ENCODE results near the gene HIVEP1.
"Not testable (repeated sequence)": the region's sequence is repeated elsewhere in the genome, so short reads cannot be mapped to it uniquely, and the experiment has no call there.

The HIVEP1 gene

DNA sequence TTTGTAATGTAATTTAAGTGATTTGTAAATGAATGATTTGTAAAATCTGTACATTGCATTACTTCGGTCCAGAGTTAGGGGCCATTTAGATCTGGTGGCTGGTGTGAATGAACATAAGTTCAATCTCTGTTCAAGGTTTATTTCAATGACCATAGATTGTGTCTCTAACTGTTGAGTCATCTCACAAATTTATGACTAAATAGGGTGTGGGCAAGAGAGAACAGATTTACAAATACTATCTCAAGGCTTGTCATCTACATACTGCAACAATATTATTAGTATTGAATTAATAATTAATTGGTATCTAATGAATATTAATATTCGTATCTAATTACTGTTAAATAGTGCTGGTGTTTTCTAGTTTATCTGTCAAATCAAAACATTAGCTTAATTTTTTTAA, 162.8 kb downstream of the HIVEP1 start:
- DNase-seq (ENCODE audit: low read depth): no peak
- no peak overlapping the region for H3K4me3 ChIP-seq (ENCODE audit: low read depth, low read length)
- no peak for TF ChIP-seq POLR2A (IDR thresholded peaks at IDR 0.05; ENCODE audit: extremely low read depth, insufficient read length)
- TF ChIP-seq, protein P1, sequence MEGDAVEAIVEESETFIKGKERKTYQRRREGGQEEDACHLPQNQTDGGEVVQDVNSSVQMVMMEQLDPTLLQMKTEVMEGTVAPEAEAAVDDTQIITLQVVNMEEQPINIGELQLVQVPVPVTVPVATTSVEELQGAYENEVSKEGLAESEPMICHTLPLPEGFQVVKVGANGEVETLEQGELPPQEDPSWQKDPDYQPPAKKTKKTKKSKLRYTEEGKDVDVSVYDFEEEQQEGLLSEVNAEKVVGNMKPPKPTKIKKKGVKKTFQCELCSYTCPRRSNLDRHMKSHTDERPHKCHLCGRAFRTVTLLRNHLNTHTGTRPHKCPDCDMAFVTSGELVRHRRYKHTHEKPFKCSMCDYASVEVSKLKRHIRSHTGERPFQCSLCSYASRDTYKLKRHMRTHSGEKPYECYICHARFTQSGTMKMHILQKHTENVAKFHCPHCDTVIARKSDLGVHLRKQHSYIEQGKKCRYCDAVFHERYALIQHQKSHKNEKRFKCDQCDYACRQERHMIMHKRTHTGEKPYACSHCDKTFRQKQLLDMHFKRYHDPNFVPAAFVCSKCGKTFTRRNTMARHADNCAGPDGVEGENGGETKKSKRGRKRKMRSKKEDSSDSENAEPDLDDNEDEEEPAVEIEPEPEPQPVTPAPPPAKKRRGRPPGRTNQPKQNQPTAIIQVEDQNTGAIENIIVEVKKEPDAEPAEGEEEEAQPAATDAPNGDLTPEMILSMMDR (IDR thresholded peaks at IDR 0.05; ENCODE audit: low read depth, low read length): no peak
- TF ChIP-seq MYC (IDR thresholded peaks at IDR 0.05; ENCODE audit: low read depth, low read length): no peak
- TF ChIP-seq, protein P2, sequence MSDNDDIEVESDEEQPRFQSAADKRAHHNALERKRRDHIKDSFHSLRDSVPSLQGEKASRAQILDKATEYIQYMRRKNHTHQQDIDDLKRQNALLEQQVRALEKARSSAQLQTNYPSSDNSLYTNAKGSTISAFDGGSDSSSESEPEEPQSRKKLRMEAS (IDR thresholded peaks at IDR 0.05; ENCODE audit: low read depth, low read length): no peak

DNA sequence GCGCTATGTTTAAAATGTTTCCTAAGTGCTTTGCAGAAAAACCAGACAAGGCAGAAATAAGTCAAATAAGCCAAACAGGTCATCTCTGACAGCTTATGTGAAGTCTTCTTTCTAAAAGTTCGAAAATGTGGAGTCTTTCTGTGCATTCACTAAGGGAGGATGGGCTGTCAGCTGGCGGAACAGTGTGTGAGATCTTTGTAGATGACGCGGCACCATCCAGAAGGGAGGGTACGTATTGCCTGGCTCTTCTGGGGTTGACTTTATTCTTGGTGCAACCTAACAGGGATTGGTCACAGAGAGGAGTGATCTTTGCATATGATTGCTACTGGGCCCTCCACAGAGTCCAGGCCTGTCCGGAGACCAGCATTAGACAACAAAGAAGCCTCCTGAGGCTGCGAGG, 163.5 kb downstream of the HIVEP1 start:
- DNase-seq (ENCODE audit: low read depth): no peak
- no peak overlapping the region for H3K4me3 ChIP-seq (ENCODE audit: low read depth, low read length)
- TF ChIP-seq POLR2A (IDR thresholded peaks at IDR 0.05; ENCODE audit: extremely low read depth, insufficient read length) (no peak), MYC (IDR thresholded peaks at IDR 0.05; ENCODE audit: low read depth, low read length) (no peak)
- TF ChIP-seq, protein P2 (IDR thresholded peaks at IDR 0.05; ENCODE audit: low read depth, low read length): no peak
- TF ChIP-seq, protein P1 (IDR thresholded peaks at IDR 0.05; ENCODE audit: low read depth, low read length): no peak

DNA sequence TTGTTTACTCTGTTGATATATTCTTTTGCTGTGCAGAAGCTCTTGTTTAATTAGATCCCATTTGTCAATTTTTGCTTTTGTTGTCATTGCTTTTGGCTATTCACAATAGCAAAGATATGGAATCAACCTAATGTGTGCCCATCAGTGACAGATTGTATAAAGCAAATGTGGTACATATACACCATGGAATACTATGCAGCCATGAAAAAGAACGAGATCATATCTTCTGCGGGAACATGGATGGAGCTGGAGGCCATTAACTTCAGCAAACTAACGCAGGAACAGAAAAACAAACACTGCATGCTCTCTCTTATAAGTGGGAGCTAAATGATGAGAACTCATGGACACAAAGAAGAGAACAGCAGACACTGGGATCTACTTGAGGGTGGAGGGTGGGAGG, 164.7 kb downstream of the HIVEP1 start:
- DNase-seq (ENCODE audit: low read depth); H3K4me3 ChIP-seq (ENCODE audit: low read depth, low read length): not testable (repeated sequence)

DNA sequence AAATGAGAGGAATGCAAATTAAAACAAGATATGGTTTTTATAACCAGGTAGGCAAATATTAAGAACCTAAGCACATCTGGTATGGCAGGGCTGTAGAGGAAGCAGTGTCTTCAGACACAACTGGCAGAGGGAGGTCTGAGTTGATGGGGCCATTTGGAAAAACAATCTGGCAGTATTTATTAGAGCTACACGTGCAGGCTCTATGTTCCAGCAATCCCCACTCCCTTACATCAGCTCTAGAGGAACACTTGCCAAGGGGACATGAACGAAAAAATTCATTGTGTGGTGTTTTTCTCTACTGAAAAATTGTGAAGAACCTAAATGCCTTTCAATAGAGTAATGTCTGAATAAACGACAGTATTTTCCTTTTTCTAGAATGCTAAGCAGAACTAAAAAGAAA, 166.4 kb downstream of the HIVEP1 start:
- TF ChIP-seq MYC (IDR thresholded peaks at IDR 0.05; ENCODE audit: low read depth, low read length): no peak
- TF ChIP-seq, protein P1 (IDR thresholded peaks at IDR 0.05; ENCODE audit: low read depth, low read length): no peak
- TF ChIP-seq POLR2A (IDR thresholded peaks at IDR 0.05; ENCODE audit: extremely low read depth, insufficient read length): no peak
- TF ChIP-seq, protein P2 (IDR thresholded peaks at IDR 0.05; ENCODE audit: low read depth, low read length): no peak
- H3K4me3 ChIP-seq (ENCODE audit: low read depth, low read length): no peak overlapping the region
- DNase-seq (ENCODE audit: low read depth): no peak

DNA sequence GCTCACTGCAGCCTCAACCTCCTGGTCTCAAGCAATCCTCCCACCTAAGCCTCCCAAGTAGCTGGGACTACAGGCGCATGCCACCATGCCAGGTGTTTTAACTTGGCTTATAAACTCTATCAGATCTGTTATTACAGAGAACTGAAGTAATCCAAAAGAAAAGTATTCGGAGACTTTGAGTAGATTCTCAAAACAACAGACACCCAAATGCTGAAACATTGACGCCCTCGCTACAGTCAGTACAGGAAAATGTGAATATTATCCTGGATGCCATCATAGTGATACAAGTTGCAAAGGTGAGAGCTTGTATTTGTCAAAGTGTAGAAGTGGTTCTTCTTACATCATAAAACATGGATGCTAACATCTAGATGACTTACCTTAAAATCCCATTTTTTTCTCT, 169.4 kb downstream of the HIVEP1 start:
- DNase-seq (ENCODE audit: low read depth): no peak
- no peak overlapping the region for H3K4me3 ChIP-seq (ENCODE audit: low read depth, low read length)

DNA sequence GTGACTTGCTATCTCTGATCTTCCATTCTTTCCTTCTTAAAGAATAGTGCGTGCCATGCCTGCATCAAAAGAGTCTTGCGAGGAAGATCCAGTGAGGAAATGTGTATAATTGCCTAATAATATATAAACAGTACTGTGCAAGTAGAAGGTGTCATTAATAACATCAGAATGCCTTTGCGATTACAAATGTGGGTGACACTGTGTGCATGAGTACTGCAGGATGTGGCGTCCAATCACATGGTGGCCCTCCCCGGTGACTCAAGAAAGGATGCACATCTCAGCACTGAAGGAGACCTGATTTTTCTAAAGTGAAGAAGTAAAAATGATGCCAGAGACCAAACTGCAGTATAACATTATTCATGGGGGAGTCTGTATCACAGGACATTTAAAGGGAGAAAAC, 170.6 kb downstream of the HIVEP1 start:
- TF ChIP-seq, protein P2 (IDR thresholded peaks at IDR 0.05; ENCODE audit: low read depth, low read length): no peak
- TF ChIP-seq POLR2A (IDR thresholded peaks at IDR 0.05; ENCODE audit: extremely low read depth, insufficient read length): no peak
- TF ChIP-seq, protein P1 (IDR thresholded peaks at IDR 0.05; ENCODE audit: low read depth, low read length): no peak
- no peak for TF ChIP-seq MYC (IDR thresholded peaks at IDR 0.05; ENCODE audit: low read depth, low read length)
- no peak for DNase-seq (ENCODE audit: low read depth)

More for the DNA sequence above, 169.4 kb downstream of the HIVEP1 start:
- TF ChIP-seq MYC (IDR thresholded peaks at IDR 0.05; ENCODE audit: low read depth, low read length) (no peak), POLR2A (IDR thresholded peaks at IDR 0.05; ENCODE audit: extremely low read depth, insufficient read length) (no peak)
- TF ChIP-seq, protein P2 (IDR thresholded peaks at IDR 0.05; ENCODE audit: low read depth, low read length): no peak
- TF ChIP-seq, protein P1 (IDR thresholded peaks at IDR 0.05; ENCODE audit: low read depth, low read length): no peak

More for the DNA sequence above, 170.6 kb downstream of the HIVEP1 start:
- no peak overlapping the region for H3K4me3 ChIP-seq (ENCODE audit: low read depth, low read length)

Measured in NB4 (cell line).